Body of pancreas (tissue), 4 donors: Measurements from ENCODE around the gene MUC21. TPM values are rescaled to one million over a fixed set of nuclear protein-coding genes. Genes with fewer than 3 reads are reported as not detected.

Experiments
- ATAC-seq: fragments of 150-250 bp; one replicate; pipeline ENCODE4 v1.9.1; 2016
- DNase-seq, 4 donors: peaks; one replicate each; pipeline ENCODE4 v3.0.0-alpha.2; 2019
- H3K27ac ChIP-seq, 4 donors: fragments of 200-600 bp; sonication (generic); 1 replicate in 3 of 4; 2 replicates in 1 of 4; pipeline versions ENCODE4 v1.5.1 to v1.6.1; 2016 to 2019; ENCODE audit warnings: mild to moderate bottlenecking in 1 of 4, mixed read lengths in 1 of 4, moderate library complexity in 1 of 4
- H3K27me3 ChIP-seq, 2 donors: fragments of 200-600 bp; sonication (generic); one replicate each; pipeline ENCODE4 v1.6.0; 2016; ENCODE audit warnings: mild to moderate bottlenecking in 1 of 2
- H3K36me3 ChIP-seq, 2 donors: fragments of 200-600 bp; sonication (generic); replicated peaks in 1 of 2; 2 replicates each; pipeline ENCODE4 v1.5.1; 2016; ENCODE audit warnings: low read depth in 2 of 2; ENCODE audit not compliant: insufficient read depth in 1 of 2
- H3K4me1 ChIP-seq: fragments of 200-600 bp; sonication (generic); one replicate; pipeline ENCODE4 v1.6.0; 2016
- H3K4me3 ChIP-seq, 2 donors: fragments of 200-600 bp; sonication (generic); 1 replicate in 1 of 2; 2 replicates in 1 of 2; pipeline ENCODE4 v1.5.1; 2016 to 2019
- H3K9me3 ChIP-seq, 3 donors: fragments of 200-600 bp; sonication (generic); 1 replicate in 2 of 3; 2 replicates in 1 of 3; pipeline ENCODE4 v1.5.1; 2016
- POLR2A ChIP-seq, 3 donors: fragments of 450-650 bp; IDR thresholded peaks; one replicate each; pipeline ENCODE4 v1.6.1; 2016; ENCODE audit warnings: antibody characterized with exemption in 3 of 3, mild to moderate bottlenecking in 2 of 3
- WGBS, 2 donors: methylation state at CpG; one replicate each; pipeline ENCODE4 v1.1.5; 2017; 5-methylcytosine and 5-hydroxymethylcytosine counted together
- intact Hi-C: fragments of 100-400 bp; cut with DNase I; formaldehyde crosslinking; loops from one replicate; pipeline ENCODE4 v1.15.1; 2023
- total RNA-seq, 2 donors: library from RNA; depleted of rRNA; stranded (reverse); fragments of >200 nt; gene quantifications; one replicate each; pipeline ENCODE4 v1.1.0, GENCODE V29; 2016
- TF ChIP-seq, protein P1 (sequence below), 7 experiments: fragments of 450-650 bp in 4 of 7; fragments of 200-600 bp in 3 of 7; sonication (generic) in 3 of 7; IDR thresholded peaks; one replicate each; pipeline ENCODE4 v1.5.1; 2016 to 2019; ENCODE audit warnings: antibody characterized with exemption in 7 of 7

The MUC21 gene
- total RNA-seq, 2 donors from 2014 or later, result not detected

DNA sequence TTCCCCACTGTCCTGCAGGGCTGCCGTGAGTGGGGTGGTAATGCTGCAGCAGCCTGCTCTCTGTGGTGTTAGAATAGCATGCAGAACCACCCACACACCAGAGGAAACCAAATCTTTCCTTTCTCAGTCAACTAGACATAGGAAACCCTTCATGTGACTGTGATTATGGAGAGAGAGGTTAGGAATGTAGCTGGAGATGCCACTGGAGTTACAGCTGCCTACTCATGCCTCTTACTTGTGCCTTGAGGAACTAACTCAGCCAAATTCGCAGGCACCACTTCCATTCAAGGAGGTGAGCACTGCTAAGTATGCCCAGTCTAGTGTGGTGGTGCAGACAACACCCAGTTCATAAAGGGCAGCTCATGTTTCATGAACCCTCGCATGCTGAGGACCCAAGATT lies 54.2 kb downstream of the MUC21 start:
- peaks cover 27% of the 10 kb centered on the region for H3K4me1 ChIP-seq
- H3K36me3 ChIP-seq, result no peaks in the 10 kb centered on the region
- H3K27me3 ChIP-seq, result no peaks in the 10 kb centered on the region
- ATAC-seq (no peak), DNase-seq (no peak)
- H3K9me3 ChIP-seq, result no peaks in the 10 kb centered on the region
- H3K27ac ChIP-seq, result no peak overlapping the region
- 46 to 50% methylated on average over 3 of the region's 3 CpGs for WGBS, 2 donors
- intact Hi-C loops, result no loop called here
- no peak overlapping the region for H3K4me3 ChIP-seq
- no peak for TF ChIP-seq POLR2A (IDR thresholded peaks at IDR 0.05)
- TF ChIP-seq, protein P1, sequence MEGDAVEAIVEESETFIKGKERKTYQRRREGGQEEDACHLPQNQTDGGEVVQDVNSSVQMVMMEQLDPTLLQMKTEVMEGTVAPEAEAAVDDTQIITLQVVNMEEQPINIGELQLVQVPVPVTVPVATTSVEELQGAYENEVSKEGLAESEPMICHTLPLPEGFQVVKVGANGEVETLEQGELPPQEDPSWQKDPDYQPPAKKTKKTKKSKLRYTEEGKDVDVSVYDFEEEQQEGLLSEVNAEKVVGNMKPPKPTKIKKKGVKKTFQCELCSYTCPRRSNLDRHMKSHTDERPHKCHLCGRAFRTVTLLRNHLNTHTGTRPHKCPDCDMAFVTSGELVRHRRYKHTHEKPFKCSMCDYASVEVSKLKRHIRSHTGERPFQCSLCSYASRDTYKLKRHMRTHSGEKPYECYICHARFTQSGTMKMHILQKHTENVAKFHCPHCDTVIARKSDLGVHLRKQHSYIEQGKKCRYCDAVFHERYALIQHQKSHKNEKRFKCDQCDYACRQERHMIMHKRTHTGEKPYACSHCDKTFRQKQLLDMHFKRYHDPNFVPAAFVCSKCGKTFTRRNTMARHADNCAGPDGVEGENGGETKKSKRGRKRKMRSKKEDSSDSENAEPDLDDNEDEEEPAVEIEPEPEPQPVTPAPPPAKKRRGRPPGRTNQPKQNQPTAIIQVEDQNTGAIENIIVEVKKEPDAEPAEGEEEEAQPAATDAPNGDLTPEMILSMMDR (IDR thresholded peaks at IDR 0.05), result no peak

DNA sequence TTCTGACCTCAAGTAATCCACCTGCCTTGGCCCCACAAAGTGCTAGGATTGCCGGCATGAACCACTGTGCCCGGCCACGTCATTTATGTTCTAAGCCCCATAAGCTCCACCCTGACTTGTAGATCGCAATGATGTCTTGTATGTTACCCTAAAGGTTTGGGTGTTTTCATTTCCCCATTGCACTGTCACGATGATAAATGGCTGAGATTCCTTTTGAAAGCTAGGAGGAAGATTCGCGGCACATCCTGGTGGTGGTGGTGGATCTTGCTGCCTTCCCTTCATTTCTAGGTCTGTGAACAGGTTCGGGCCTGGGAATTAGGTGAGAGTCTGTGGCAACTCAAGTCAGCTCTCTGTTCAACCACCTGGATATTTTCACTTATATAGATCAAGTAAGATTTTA lies 55.0 kb downstream of the MUC21 start:
- TF ChIP-seq POLR2A (IDR thresholded peaks at IDR 0.05), result no peak
- TF ChIP-seq, protein P1 (IDR thresholded peaks at IDR 0.05), result no peak
- ATAC-seq, result no peak
- H3K27me3 ChIP-seq, result no peaks in the 10 kb centered on the region
- DNase-seq, result no peak
- peaks cover 30% of the 10 kb centered on the region for H3K4me1 ChIP-seq
- H3K27ac ChIP-seq, result no peak overlapping the region
- no peaks in the 10 kb centered on the region for H3K9me3 ChIP-seq
- no peak overlapping the region for H3K4me3 ChIP-seq
- no peaks in the 10 kb centered on the region for H3K36me3 ChIP-seq
- 89 to 94% methylated on average over 8 of the region's 8 CpGs for WGBS, 2 donors
- intact Hi-C loops, result no loop called here

Other genes starting within 250 kb of the MUC21 start
- gene FLOT1, start 241.0 kb upstream of the MUC21 start, total RNA-seq, result 10 to 100 TPM; 70.0 to 82.4 TPM
- 10 to 100 TPM; 46.4 to 60.3 TPM for gene IER3, start 239.2 kb upstream of the MUC21 start, total RNA-seq
- 10 to 100 TPM; 90.3 to 97.3 TPM for gene DDR1, start 99.2 kb upstream of the MUC21 start, total RNA-seq
- 10 to 100 TPM in 1 of 2 donors, under 1 TPM in 1; 0.66 to 27.2 TPM for gene GTF2H4, start 75.5 kb upstream of the MUC21 start, total RNA-seq
- 10 to 100 TPM; 16.6 to 29.7 TPM for gene VARS2, start 69.5 kb upstream of the MUC21 start, total RNA-seq
- gene SFTA2, start 51.5 kb upstream of the MUC21 start, total RNA-seq, result 1 to 10 TPM in 1 of 2 donors, not detected in 1; 5.2 TPM
- under 1 TPM; under 0.01 to 0.52 TPM for gene MUCL3, start 42.7 kb upstream of the MUC21 start, total RNA-seq
- gene MUC22, start 26.8 kb downstream of the MUC21 start, total RNA-seq, result not detected
- not detected for gene C6orf15, start 128.9 kb downstream of the MUC21 start, total RNA-seq
- gene PSORS1C1, start 131.1 kb downstream of the MUC21 start, total RNA-seq, result 1 to 10 TPM; 1.6 to 3.4 TPM
- gene CDSN, start 136.7 kb downstream of the MUC21 start, total RNA-seq, result not detected
- gene PSORS1C2, start 155.3 kb downstream of the MUC21 start, total RNA-seq, result not detected
- gene CCHCR1, start 174.1 kb downstream of the MUC21 start, total RNA-seq, result 10 to 100 TPM; 15.6 to 28.7 TPM
- 1 to 10 TPM; 1.8 to 2.0 TPM for gene TCF19, start 174.9 kb downstream of the MUC21 start, total RNA-seq
- 10 to 100 TPM in 1 of 2 donors, 1 to 10 TPM in 1; 4.9 to 37.6 TPM for gene POU5F1, start 187.0 kb downstream of the MUC21 start, total RNA-seq